ENCODE measurements around the gene GSDME. TPM values are rescaled to one million over a fixed set of nuclear protein-coding genes. Genes with fewer than 3 reads are reported as not detected.
"Not testable (repeated sequence)": the region's sequence is repeated elsewhere in the genome, so short reads cannot be mapped to it uniquely, and the experiment has no call there.

Gene GSDME
- total RNA-seq, 1 experiment from 2014 or later, result 4.5 TPM

DNA sequence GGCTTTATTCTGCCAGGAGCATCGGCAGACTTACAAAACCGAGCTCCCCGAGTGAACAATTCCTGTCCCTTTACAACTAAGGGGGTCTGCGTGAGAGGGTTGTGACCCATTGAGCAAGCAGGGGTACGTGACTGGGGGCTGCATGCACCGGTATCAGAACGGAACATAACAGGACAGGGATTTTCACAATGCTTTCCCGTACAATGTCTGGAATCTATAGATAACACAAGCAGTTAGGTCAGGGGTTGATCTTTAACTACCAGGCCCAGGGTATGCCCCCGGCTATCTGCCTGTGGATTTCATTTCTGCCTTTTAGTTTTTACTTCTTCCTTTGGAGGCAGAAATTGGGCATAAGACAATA is 38.1 kb upstream of the GSDME start:
- intact Hi-C loops (cut with micrococcal nuclease; ENCODE audit: unreplicated experiment) (no loop called here), in situ Hi-C loops (cut with HindIII; ENCODE audit: low pct_unique_long_range_greater_than_20kb, low sequenced_read_pairs) (no loop called here)
- no peaks in the 10 kb centered on the region for H3K4me1 ChIP-seq (ENCODE audit: control insufficient read depth, insufficient read depth, low read length)
- BruUV-seq (replicated peaks), result no TSS peak
- H3K36me3 ChIP-seq (ENCODE audit: control insufficient read depth, insufficient read depth, low read length), result no peaks in the 10 kb centered on the region
- H3K9me3 ChIP-seq (ENCODE audit: control insufficient read depth, insufficient read depth, low read depth, low read length), result no peaks in the 10 kb centered on the region
- ChIA-PET POLR2A (no interaction called here), CTCF (interaction anchor here (0.6 kb wide), 1 partner anchor 274 kb away, joined by 3 read pairs; no protein-coding TSS in a partner anchor)
- ATAC-seq (no peak), DNase-seq (ENCODE audit: low read depth, low spot score) (no peak)
- no peak overlapping the region for H3K4me3 ChIP-seq (ENCODE audit: low read depth in 2 of 2, low read length in 2 of 2)
- no peak overlapping the region for H3K27ac ChIP-seq (ENCODE audit: low read length)
- H3K27me3 ChIP-seq (ENCODE audit: control insufficient read depth, insufficient read depth, low read length), result no peaks in the 10 kb centered on the region
- TF ChIP-seq, protein P1, sequence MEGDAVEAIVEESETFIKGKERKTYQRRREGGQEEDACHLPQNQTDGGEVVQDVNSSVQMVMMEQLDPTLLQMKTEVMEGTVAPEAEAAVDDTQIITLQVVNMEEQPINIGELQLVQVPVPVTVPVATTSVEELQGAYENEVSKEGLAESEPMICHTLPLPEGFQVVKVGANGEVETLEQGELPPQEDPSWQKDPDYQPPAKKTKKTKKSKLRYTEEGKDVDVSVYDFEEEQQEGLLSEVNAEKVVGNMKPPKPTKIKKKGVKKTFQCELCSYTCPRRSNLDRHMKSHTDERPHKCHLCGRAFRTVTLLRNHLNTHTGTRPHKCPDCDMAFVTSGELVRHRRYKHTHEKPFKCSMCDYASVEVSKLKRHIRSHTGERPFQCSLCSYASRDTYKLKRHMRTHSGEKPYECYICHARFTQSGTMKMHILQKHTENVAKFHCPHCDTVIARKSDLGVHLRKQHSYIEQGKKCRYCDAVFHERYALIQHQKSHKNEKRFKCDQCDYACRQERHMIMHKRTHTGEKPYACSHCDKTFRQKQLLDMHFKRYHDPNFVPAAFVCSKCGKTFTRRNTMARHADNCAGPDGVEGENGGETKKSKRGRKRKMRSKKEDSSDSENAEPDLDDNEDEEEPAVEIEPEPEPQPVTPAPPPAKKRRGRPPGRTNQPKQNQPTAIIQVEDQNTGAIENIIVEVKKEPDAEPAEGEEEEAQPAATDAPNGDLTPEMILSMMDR (IDR thresholded peaks at IDR 0.05), result no peak
- TF ChIP-seq, protein P2, sequence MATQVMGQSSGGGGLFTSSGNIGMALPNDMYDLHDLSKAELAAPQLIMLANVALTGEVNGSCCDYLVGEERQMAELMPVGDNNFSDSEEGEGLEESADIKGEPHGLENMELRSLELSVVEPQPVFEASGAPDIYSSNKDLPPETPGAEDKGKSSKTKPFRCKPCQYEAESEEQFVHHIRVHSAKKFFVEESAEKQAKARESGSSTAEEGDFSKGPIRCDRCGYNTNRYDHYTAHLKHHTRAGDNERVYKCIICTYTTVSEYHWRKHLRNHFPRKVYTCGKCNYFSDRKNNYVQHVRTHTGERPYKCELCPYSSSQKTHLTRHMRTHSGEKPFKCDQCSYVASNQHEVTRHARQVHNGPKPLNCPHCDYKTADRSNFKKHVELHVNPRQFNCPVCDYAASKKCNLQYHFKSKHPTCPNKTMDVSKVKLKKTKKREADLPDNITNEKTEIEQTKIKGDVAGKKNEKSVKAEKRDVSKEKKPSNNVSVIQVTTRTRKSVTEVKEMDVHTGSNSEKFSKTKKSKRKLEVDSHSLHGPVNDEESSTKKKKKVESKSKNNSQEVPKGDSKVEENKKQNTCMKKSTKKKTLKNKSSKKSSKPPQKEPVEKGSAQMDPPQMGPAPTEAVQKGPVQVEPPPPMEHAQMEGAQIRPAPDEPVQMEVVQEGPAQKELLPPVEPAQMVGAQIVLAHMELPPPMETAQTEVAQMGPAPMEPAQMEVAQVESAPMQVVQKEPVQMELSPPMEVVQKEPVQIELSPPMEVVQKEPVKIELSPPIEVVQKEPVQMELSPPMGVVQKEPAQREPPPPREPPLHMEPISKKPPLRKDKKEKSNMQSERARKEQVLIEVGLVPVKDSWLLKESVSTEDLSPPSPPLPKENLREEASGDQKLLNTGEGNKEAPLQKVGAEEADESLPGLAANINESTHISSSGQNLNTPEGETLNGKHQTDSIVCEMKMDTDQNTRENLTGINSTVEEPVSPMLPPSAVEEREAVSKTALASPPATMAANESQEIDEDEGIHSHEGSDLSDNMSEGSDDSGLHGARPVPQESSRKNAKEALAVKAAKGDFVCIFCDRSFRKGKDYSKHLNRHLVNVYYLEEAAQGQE (IDR thresholded peaks at IDR 0.05; ENCODE audit: insufficient read depth in 1 of 2, low read depth in 2 of 2, low read length in 1 of 2), result no peak
- no peak for TF ChIP-seq SIN3A (IDR thresholded peaks at IDR 0.05; ENCODE audit: borderline replicate concordance, insufficient read depth, low read depth, low read length)
- no peak for TF ChIP-seq POLR2AphosphoS5 (IDR thresholded peaks at IDR 0.05; ENCODE audit: low read depth, low read length)
- no peak for TF ChIP-seq TCF7L2 (IDR thresholded peaks at IDR 0.05; ENCODE audit: low read depth, low read length)

DNA sequence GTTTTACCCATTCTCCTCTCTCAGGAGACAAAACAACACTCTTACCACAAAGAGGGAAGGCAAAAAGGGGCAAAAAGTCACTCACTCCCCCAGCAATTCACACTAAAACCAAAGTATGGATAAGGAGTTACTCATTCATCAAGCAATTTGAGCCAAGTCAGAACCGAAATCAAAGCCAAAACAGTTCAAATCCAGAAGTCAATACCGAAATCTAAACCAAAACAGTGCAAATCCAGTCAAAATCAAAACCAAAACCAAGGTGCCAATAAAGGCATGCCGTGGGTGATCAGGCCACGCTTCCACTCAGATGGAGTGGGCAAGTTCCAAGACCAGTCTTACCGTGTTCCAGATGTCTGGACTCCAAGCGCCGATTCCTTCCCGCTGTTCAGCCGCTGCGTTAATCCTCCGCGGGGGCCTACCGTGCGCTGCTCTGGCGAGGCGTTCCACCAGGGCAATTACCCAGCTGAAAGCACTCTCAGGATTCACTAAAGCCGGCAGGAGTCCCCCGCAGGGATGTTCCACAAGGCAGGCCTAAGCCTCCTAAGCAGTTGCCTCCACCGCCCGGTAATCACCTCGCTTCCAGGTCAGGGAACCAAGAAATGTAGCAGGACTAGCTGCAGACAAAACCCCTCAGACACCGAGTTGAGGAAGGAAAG is 37.6 kb upstream of the GSDME start:
- H3K27me3 ChIP-seq (ENCODE audit: control insufficient read depth, insufficient read depth, low read length); ATAC-seq; DNase-seq (ENCODE audit: low read depth, low spot score); BruUV-seq (replicated peaks); intact Hi-C loops (cut with micrococcal nuclease; ENCODE audit: unreplicated experiment); H3K9me3 ChIP-seq (ENCODE audit: control insufficient read depth, insufficient read depth, low read depth, low read length); H3K4me3 ChIP-seq (ENCODE audit: low read depth in 2 of 2, low read length in 2 of 2); H3K36me3 ChIP-seq (ENCODE audit: control insufficient read depth, insufficient read depth, low read length); POLR2A ChIA-PET; H3K4me1 ChIP-seq (ENCODE audit: control insufficient read depth, insufficient read depth, low read length); in situ Hi-C loops (cut with HindIII; ENCODE audit: low pct_unique_long_range_greater_than_20kb, low sequenced_read_pairs); H3K27ac ChIP-seq (ENCODE audit: low read length): not testable (repeated sequence)
- CTCF ChIA-PET, result interaction anchor here (0.6 kb wide), 1 partner anchor 275 kb away, joined by 3 read pairs; no protein-coding TSS in a partner anchor

DNA sequence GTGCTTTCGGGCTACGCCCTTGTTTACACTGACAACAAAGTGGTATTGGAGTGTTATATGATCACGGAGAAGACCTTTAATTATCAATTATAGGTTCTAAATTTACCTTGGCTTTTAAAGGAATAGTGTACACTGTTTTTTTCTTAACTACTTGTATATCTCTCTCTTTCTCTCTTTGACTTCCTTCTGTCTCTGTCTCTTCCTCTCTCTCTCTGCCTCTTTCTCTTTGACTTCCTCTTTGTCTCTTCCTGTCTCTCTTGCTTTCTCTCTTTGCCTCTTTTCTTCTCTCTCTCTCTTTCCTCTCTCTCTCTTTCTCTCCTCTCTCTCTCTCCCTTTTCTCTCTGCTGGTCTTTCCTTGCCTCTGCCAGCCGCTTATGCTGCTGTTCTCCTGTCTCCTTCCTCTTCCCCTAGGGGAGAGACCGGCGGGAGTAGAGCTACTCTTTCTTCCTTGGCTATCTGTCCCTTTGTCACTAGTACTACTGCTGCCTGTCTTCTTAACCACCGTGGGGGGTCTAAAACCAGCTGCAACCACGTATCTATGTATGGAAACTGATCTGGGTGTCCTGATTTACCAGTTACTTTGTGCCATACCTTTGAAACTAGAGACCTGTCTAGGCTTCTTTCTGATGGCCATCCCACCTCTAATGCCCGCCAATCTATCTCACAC is 36.9 kb upstream of the GSDME start:
- no peak for DNase-seq (ENCODE audit: low read depth, low spot score)
- H3K4me1 ChIP-seq (ENCODE audit: control insufficient read depth, insufficient read depth, low read length), result no peaks in the 10 kb centered on the region
- H3K27me3 ChIP-seq (ENCODE audit: control insufficient read depth, insufficient read depth, low read length), result no peaks in the 10 kb centered on the region
- BruUV-seq (replicated peaks), result no TSS peak
- H3K27ac ChIP-seq (ENCODE audit: low read length), result no peak overlapping the region
- TF ChIP-seq, protein P1 (IDR thresholded peaks at IDR 0.05), result no peak
- TF ChIP-seq TCF7L2 (IDR thresholded peaks at IDR 0.05; ENCODE audit: low read depth, low read length) (no peak), POLR2AphosphoS5 (IDR thresholded peaks at IDR 0.05; ENCODE audit: low read depth, low read length) (no peak), SIN3A (IDR thresholded peaks at IDR 0.05; ENCODE audit: borderline replicate concordance, insufficient read depth, low read depth, low read length) (no peak)
- TF ChIP-seq, protein P2 (IDR thresholded peaks at IDR 0.05; ENCODE audit: insufficient read depth in 1 of 2, low read depth in 2 of 2, low read length in 1 of 2), result no peak
- no peaks in the 10 kb centered on the region for H3K36me3 ChIP-seq (ENCODE audit: control insufficient read depth, insufficient read depth, low read length)
- in situ Hi-C loops (cut with HindIII; ENCODE audit: low pct_unique_long_range_greater_than_20kb, low sequenced_read_pairs) (no loop called here), intact Hi-C loops (cut with micrococcal nuclease; ENCODE audit: unreplicated experiment) (no loop called here)
- H3K9me3 ChIP-seq (ENCODE audit: control insufficient read depth, insufficient read depth, low read depth, low read length), result no peaks in the 10 kb centered on the region
- CTCF ChIA-PET, result no interaction called here
- no peak for ATAC-seq
- POLR2A ChIA-PET, result no interaction called here
- no peak overlapping the region for H3K4me3 ChIP-seq (ENCODE audit: low read depth in 2 of 2, low read length in 2 of 2)
